HepG2 (cell line): ENCODE data around the gene TST. TPM values are rescaled to one million over a fixed set of nuclear protein-coding genes. Genes with fewer than 3 reads are reported as not detected.

ENCODE experiments used
- EEA1 ChIP-seq: sonication (generic); formaldehyde crosslinking; IDR thresholded peaks from 2 replicates; pipeline ENCODE4 v1.5.1; 2020; ENCODE audit warnings: mild to moderate bottlenecking, missing genetic modification reagents, borderline replicate concordance
- HDAC1 ChIP-seq: sonication (generic); formaldehyde crosslinking; IDR thresholded peaks from 2 replicates; pipeline ENCODE4 v1.5.1; 2020; ENCODE audit warnings: mild to moderate bottlenecking, missing genetic modification reagents
- KLF12 ChIP-seq: sonication (generic); formaldehyde crosslinking; IDR thresholded peaks from 2 replicates; pipeline ENCODE4 v1.4.0; 2020; ENCODE audit warnings: missing genetic modification reagents, borderline replicate concordance
- PAX8 ChIP-seq: sonication (generic); formaldehyde crosslinking; IDR thresholded peaks from 2 replicates; pipeline ENCODE4 v1.8.0; 2022; ENCODE audit warnings: mild to moderate bottlenecking, missing genetic modification reagents, borderline replicate concordance
- PREB ChIP-seq: sonication (generic); formaldehyde crosslinking; IDR thresholded peaks from 2 replicates; pipeline ENCODE4 v1.4.0; 2020; ENCODE audit warnings: missing genetic modification reagents
- YY1 ChIP-seq: IDR thresholded peaks from 2 replicates; pipeline ENCODE4 v1.6.1; 2011; ENCODE audit warnings: low read length, low read depth, moderate library complexity, mild to moderate bottlenecking; ENCODE audit not compliant: insufficient read depth, insufficient replicate concordance
- ZNF362 ChIP-seq: sonication (generic); formaldehyde crosslinking; IDR thresholded peaks from 2 replicates; pipeline ENCODE4 v1.4.0; 2020; ENCODE audit warnings: missing genetic modification reagents, mild to moderate bottlenecking, borderline replicate concordance
- ZNF407 ChIP-seq: sonication (generic); formaldehyde crosslinking; IDR thresholded peaks from one replicate; pipeline ENCODE4 v1.5.1; 2020; ENCODE audit warnings: mild to moderate bottlenecking, missing genetic modification reagents; ENCODE audit errors: not compliant biosample characterization
- ZNF546 ChIP-seq: sonication (generic); formaldehyde crosslinking; conservative IDR thresholded peaks from 2 replicates; pipeline ENCODE4 v1.8.1; 2023; ENCODE audit warnings: mild to moderate bottlenecking, missing genetic modification reagents
- ZNF607 ChIP-seq: sonication (generic); formaldehyde crosslinking; IDR thresholded peaks from 2 replicates; pipeline ENCODE4 v1.5.1; 2020; ENCODE audit warnings: missing genetic modification reagents, mild to moderate bottlenecking, borderline replicate concordance
- polyA plus RNA-seq, 8 experiments: library from polyadenylated mRNA; depleted of rRNA in 3 of 8; stranded (reverse) in 7 of 8; unstranded in 1 of 8; fragments of >200 nt; fragmentation: Illumina TruSeq in 4 of 8; extraction: Trizol in 4 of 8; gene quantifications; 2 replicates each; pipeline versions ENCODE4 v1.2.1 to v1.2.3, GENCODE V29; 2011 to 2016; ENCODE audit warnings: low read depth in 4 of 8, missing spikeins in 1 of 8, mixed read lengths in 1 of 8; ENCODE audit not compliant: insufficient read depth in 1 of 8
- total RNA-seq, 5 experiments: library from RNA; depleted of rRNA; stranded (reverse); fragments of >200 nt; fragmentation: Illumina TruSeq; extraction: Trizol; gene quantifications; 2 replicates each; pipeline ENCODE4 v1.2.3, GENCODE V29; 2016; ENCODE audit warnings: low read depth in 1 of 5
- TF ChIP-seq, protein P1 (sequence below): sonication (generic); formaldehyde crosslinking; IDR thresholded peaks from 2 replicates; pipeline ENCODE4 v1.5.0; 2020; ENCODE audit warnings: mild to moderate bottlenecking, missing genetic modification reagents, borderline replicate concordance

Gene TST
- total and polyA plus RNA-seq, 2 of the 13 experiments (the other 11 are each of a cell fraction or from before 2014, with no cell fraction given) = 44.6 to 63.6 TPM

- TF ChIP-seq ZNF546 (CRISPR knock-in tag) (no peak; the same call in 1 of the 2 replicates), ZNF407 (CRISPR knock-in tag) (no peak), YY1 (peak; percentile 88), EEA1 (CRISPR knock-in tag) (peak; percentile 65; the same call in 1 of the 2 replicates), ZNF607 (CRISPR knock-in tag) (no peak; the same call in 1 of the 2 replicates), PAX8 (CRISPR knock-in tag) (no peak; the same call in 1 of the 2 replicates), ZNF362 (CRISPR knock-in tag) (no peak), KLF12 (CRISPR knock-in tag) (no peak), HDAC1 (0 out of 2 replicates have a peak, but pooled peaks have one; percentile 20), PREB (CRISPR knock-in tag) (no peak)
- TF ChIP-seq, protein P1, sequence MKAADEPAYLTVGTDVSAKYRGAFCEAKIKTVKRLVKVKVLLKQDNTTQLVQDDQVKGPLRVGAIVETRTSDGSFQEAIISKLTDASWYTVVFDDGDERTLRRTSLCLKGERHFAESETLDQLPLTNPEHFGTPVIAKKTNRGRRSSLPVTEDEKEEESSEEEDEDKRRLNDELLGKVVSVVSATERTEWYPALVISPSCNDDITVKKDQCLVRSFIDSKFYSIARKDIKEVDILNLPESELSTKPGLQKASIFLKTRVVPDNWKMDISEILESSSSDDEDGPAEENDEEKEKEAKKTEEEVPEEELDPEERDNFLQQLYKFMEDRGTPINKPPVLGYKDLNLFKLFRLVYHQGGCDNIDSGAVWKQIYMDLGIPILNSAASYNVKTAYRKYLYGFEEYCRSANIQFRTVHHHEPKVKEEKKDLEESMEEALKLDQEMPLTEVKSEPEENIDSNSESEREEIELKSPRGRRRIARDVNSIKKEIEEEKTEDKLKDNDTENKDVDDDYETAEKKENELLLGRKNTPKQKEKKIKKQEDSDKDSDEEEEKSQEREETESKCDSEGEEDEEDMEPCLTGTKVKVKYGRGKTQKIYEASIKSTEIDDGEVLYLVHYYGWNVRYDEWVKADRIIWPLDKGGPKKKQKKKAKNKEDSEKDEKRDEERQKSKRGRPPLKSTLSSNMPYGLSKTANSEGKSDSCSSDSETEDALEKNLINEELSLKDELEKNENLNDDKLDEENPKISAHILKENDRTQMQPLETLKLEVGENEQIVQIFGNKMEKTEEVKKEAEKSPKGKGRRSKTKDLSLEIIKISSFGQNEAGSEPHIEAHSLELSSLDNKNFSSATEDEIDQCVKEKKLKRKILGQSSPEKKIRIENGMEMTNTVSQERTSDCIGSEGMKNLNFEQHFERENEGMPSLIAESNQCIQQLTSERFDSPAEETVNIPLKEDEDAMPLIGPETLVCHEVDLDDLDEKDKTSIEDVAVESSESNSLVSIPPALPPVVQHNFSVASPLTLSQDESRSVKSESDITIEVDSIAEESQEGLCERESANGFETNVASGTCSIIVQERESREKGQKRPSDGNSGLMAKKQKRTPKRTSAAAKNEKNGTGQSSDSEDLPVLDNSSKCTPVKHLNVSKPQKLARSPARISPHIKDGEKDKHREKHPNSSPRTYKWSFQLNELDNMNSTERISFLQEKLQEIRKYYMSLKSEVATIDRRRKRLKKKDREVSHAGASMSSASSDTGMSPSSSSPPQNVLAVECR (CRISPR knock-in tag) = peak; percentile 21; the same call in 1 of the 2 replicates
Measured at GRCh38 chr22:37019309-37020191, at the start of gene TST, which contains the start of gene MPST (continued).
